GM12878 (cell line): ENCODE results near the gene THSD4. TPM values are rescaled to one million over a fixed set of nuclear protein-coding genes. Genes with fewer than 3 reads are reported as not detected.
"Not testable (repeated sequence)": the region's sequence is repeated elsewhere in the genome, so short reads cannot be mapped to it uniquely, and the experiment has no call there.

Experiments used
- ATAC-seq: fragments of 200-7000 bp; cut with Tn5 transposase; 3 replicates; pipeline ENCODE4 v1.9.1; 2020; ENCODE audit warnings: mild to moderate bottlenecking, moderate library complexity
- BruUV-seq: library from RNA; stranded (reverse); fragments of 400-500 nt; replicated peaks from 2 replicates; lab custom pipeline; 2021; lab: Mats Ljungman, UMichigan
- CTCF ChIA-PET: fragments of 300-600 bp; sonication (Branson Sonifier 250); formaldehyde crosslinking; extraction: SDS; loops from one replicate; lab custom pipeline; 2021; ENCODE audit warnings: inconsistent platforms; lab: Yijun Ruan, JAX
- POLR2A ChIA-PET: fragments of 350-600 bp; formaldehyde crosslinking; extraction: SDS; loops from one replicate; lab custom pipeline; 2021; ENCODE audit warnings: inconsistent platforms; lab: Charles Lee
- RAD21 ChIA-PET: fragments of 300-600 bp; sonication (Branson Sonifier 250); formaldehyde crosslinking; loops from one replicate; lab custom pipeline; 2023; ENCODE audit warnings: antibody characterized with exemption; ENCODE audit not compliant: unreplicated experiment; lab: Charles Lee
- SMC1A ChIA-PET: fragments of 300-600 bp; sonication (Branson Sonifier 250); formaldehyde crosslinking; loops from one replicate; lab custom pipeline; 2023; ENCODE audit not compliant: unreplicated experiment, uncharacterized antibody; lab: Charles Lee
- DNase-seq: peaks from one replicate; pipeline ENCODE4 v3.0.0-alpha.2; 2011; ENCODE audit warnings: low read depth, low spot score
- FAIRE-seq: peaks from 3 replicates; lab custom pipeline; 2011; peaks lifted over from hg19 to GRCh38; lab: Jason Lieb, UNC
- H2AFZ ChIP-seq: 2 replicates; pipeline ENCODE4 v1.6.0; 2011; ENCODE audit warnings: low read depth, low read length, control low read depth; ENCODE audit not compliant: control insufficient read depth
- H3K27ac ChIP-seq: 2 replicates; pipeline ENCODE4 v1.5.1; 2011; ENCODE audit warnings: control low read depth; ENCODE audit not compliant: control insufficient read depth, insufficient read depth
- H3K27me3 ChIP-seq, 2 experiments: replicated peaks in 1 of 2; 2 replicates each; pipeline versions ENCODE4 v1.6.0 to v1.6.1; 2011; ENCODE audit warnings: low read length in 1 of 2; ENCODE audit not compliant: control insufficient read depth in 2 of 2, insufficient read depth in 2 of 2
- H3K36me3 ChIP-seq, 2 experiments: 2 replicates each; pipeline ENCODE4 v1.5.1; 2011; ENCODE audit warnings: low read length in 1 of 2; ENCODE audit not compliant: control insufficient read depth in 2 of 2, insufficient read depth in 2 of 2
- H3K4me1 ChIP-seq: 2 replicates; pipeline ENCODE4 v1.6.1; 2011; ENCODE audit warnings: mild to moderate bottlenecking, low read length, moderate library complexity, mixed read lengths; ENCODE audit not compliant: control insufficient read depth, insufficient read depth
- H3K4me2 ChIP-seq: 2 replicates; pipeline ENCODE4 v1.6.0; 2011; ENCODE audit warnings: control low read depth; ENCODE audit not compliant: control insufficient read depth, insufficient read depth
- H3K4me3 ChIP-seq: fragments of 200-600 bp; sonication (generic); 2 replicates; pipeline ENCODE4 v1.5.1; 2016
- H3K79me2 ChIP-seq: 2 replicates; pipeline ENCODE4 v1.6.0; 2011; ENCODE audit warnings: low read length; ENCODE audit not compliant: control insufficient read depth, insufficient read depth
- H3K9ac ChIP-seq: 2 replicates; pipeline ENCODE4 v1.8.0; 2011; ENCODE audit warnings: low read length, control low read depth, mixed read lengths; ENCODE audit not compliant: control insufficient read depth, insufficient read depth
- H3K9me3 ChIP-seq: replicated peaks from 3 replicates; pipeline ENCODE4 v1.5.1; 2011; ENCODE audit warnings: mild to moderate bottlenecking, low read length; ENCODE audit not compliant: control insufficient read depth, insufficient read depth
- H4K20me1 ChIP-seq: 2 replicates; pipeline ENCODE4 v1.6.0; 2011; ENCODE audit not compliant: control insufficient read depth, insufficient read depth
- CTCF ChIP-seq, 3 experiments: IDR thresholded peaks in 2 of 3; conservative IDR thresholded peaks in 1 of 3; 2 replicates each; pipeline ENCODE4 v1.5.1; 2011; ENCODE audit warnings: low read depth in 3 of 3, low read length in 3 of 3, mild to moderate bottlenecking in 3 of 3, control low read depth in 2 of 3, moderate library complexity in 2 of 3, inconsistent platforms in 1 of 3, mixed read lengths in 1 of 3; ENCODE audit not compliant: control insufficient read depth in 2 of 3, insufficient read depth in 1 of 3; ENCODE audit errors: extremely low read depth in 1 of 3
- JUND ChIP-seq: IDR thresholded peaks from 2 replicates; pipeline ENCODE4 v1.6.1; 2012; ENCODE audit warnings: low read depth, mild to moderate bottlenecking, low read length, improper control_type of control experiment, moderate library complexity
- MLLT1 ChIP-seq: fragments of 450-650 bp; IDR thresholded peaks from 2 replicates; pipeline ENCODE4 v1.6.1; 2016; ENCODE audit warnings: mild to moderate bottlenecking
- STAT1 ChIP-seq: fragments of 450-650 bp; conservative IDR thresholded peaks from 2 replicates; pipeline ENCODE4 v1.6.1; 2014; ENCODE audit warnings: antibody characterized with exemption, mild to moderate bottlenecking
- ZNF24 ChIP-seq: fragments of 450-650 bp; IDR thresholded peaks from 2 replicates; pipeline ENCODE4 v1.6.1; 2017; ENCODE audit warnings: antibody characterized with exemption, mild to moderate bottlenecking
- WGBS: methylation state at CpG from one replicate; pipeline ENCODE4 v1.1.6; 2016; ENCODE audit warnings: low lambda C conversion rate; ENCODE audit not compliant: insufficient replicate concordance, insufficient coverage; ENCODE audit errors: missing lambda C conversion rate; 5-methylcytosine and 5-hydroxymethylcytosine counted together
- in situ Hi-C: fragments of 300-500 bp; cut with MboI; formaldehyde crosslinking; loops from 9 replicates; pipeline ENCODE4 v1.14.3; 2018; ENCODE audit warnings: mixed read lengths
- intact Hi-C: fragments of 100-400 bp; cut with micrococcal nuclease; formaldehyde crosslinking; loops from one replicate; pipeline ENCODE4 v1.14.2; 2022; ENCODE audit not compliant: unreplicated experiment
- polyA plus RNA-seq, 11 experiments: library from polyadenylated mRNA; depleted of rRNA in 4 of 11; unstranded in 6 of 11; stranded (reverse) in 5 of 11; fragments of >200 nt; fragmentation: Nextera tagmentation in 4 of 11; fragmentation: Illumina TruSeq in 1 of 11; extraction: Ambion mirVana in 4 of 11; extraction: Trizol in 1 of 11; gene quantifications; 1 replicate in 1 of 11; 2 replicates in 10 of 11; pipeline versions ENCODE4 v1.2.1 to v1.2.3, GENCODE V29; 2011 to 2016; ENCODE audit warnings: inconsistent platforms in 2 of 11, missing spikeins in 2 of 11, low read depth in 1 of 11
- total RNA-seq, 4 experiments: library from RNA; depleted of rRNA in 3 of 4; stranded (reverse); fragments of >200 nt in 3 of 4; fragmentation: Illumina TruSeq in 1 of 4; extraction: Trizol in 1 of 4; gene quantifications; 2 replicates each; pipeline versions ENCODE4 v1.2.1 to v1.2.3, GENCODE V29; 2013 to 2021

Gene THSD4
- total and polyA plus RNA-seq, 10 of the 15 experiments (the other 5 are each of a cell fraction or from before 2014, with no cell fraction given) = 0.04 to 0.13 (median 0.05) TPM; not detected in 7

- no peaks in the 10 kb centered on the region for H3K36me3 ChIP-seq
- no peaks in the 10 kb centered on the region for H3K9me3 ChIP-seq
- H3K27me3 ChIP-seq = no peaks in the 10 kb centered on the region; a peak in 2 of 4 replicates
- H3K4me2 ChIP-seq = no peak overlapping the region
- peak; percentile 63; the same call in 2 of the 3 replicates for ATAC-seq
- ChIA-PET SMC1A (no interaction called here), POLR2A (no interaction called here), RAD21 (no interaction called here), CTCF (no interaction called here)
- in situ Hi-C loops (no loop called here), intact Hi-C loops (no loop called here)
- no peak for DNase-seq
- no peak overlapping the region for H3K27ac ChIP-seq
- TF ChIP-seq STAT1 = no peak
- peak in 2 of 3 experiments; percentile 20 to 36; a peak in 2 of 6 replicates for TF ChIP-seq CTCF (IDR thresholded peaks at IDR 0.05 in 2 of 3, conservative IDR thresholded peaks at IDR 0.05 in 1 of 3; ENCODE audit: control insufficient read depth in 2 of 3, extremely low read depth in 1 of 3, insufficient read depth in 1 of 3, low read depth in 3 of 3, low read length in 3 of 3)
- no peak overlapping the region for H3K9ac ChIP-seq
- H2AFZ ChIP-seq = no peak overlapping the region
- 36% methylated on average over 14 of the region's 14 CpGs for WGBS
- no peaks in the 10 kb centered on the region for H3K79me2 ChIP-seq
- no TSS peak for BruUV-seq
- no peak overlapping the region for H3K4me3 ChIP-seq
- no peaks in the 10 kb centered on the region for H3K4me1 ChIP-seq
- no peak for FAIRE-seq
- H4K20me1 ChIP-seq = no peaks in the 10 kb centered on the region
Measured at GRCh38 chr15:71125831-71126450, 10.7 kb downstream of the THSD4 start.

GRCh38 chr15:71127083-71127482 lies 11.8 kb downstream of the THSD4 start:
- Histone ChIP-seq H2AFZ (no peak overlapping the region), H3K9me3 (no peaks in the 10 kb centered on the region), H3K4me1 (no peaks in the 10 kb centered on the region), H3K9ac (no peak overlapping the region), H3K27ac (no peak overlapping the region), H4K20me1 (no peaks in the 10 kb centered on the region), H3K4me3 (no peak overlapping the region), H3K36me3 (no peaks in the 10 kb centered on the region), H3K27me3 (no peaks in the 10 kb centered on the region; a peak in 2 of 4 replicates), H3K79me2 (no peaks in the 10 kb centered on the region), H3K4me2 (no peak overlapping the region)
- intact Hi-C loops (no loop called here), in situ Hi-C loops (no loop called here)
- DNase-seq = no peak
- no peak for TF ChIP-seq JUND
- no peak for TF ChIP-seq MLLT1
- no peak for TF ChIP-seq ZNF24
- FAIRE-seq = no peak
- POLR2A ChIA-PET = no interaction called here
- SMC1A ChIA-PET = no interaction called here
- no peak for ATAC-seq
- no TSS peak for BruUV-seq
- RAD21 ChIA-PET = no interaction called here
- CTCF ChIA-PET = no interaction called here

- CTCF ChIA-PET, RAD21 ChIA-PET, H3K4me3 ChIP-seq, H3K27me3 ChIP-seq, H3K27ac ChIP-seq, SMC1A ChIA-PET, H4K20me1 ChIP-seq, H3K4me1 ChIP-seq, H3K36me3 ChIP-seq, H3K4me2 ChIP-seq, DNase-seq, intact Hi-C loops, ATAC-seq, H3K9ac ChIP-seq, H3K9me3 ChIP-seq, FAIRE-seq, in situ Hi-C loops, BruUV-seq, H3K79me2 ChIP-seq, POLR2A ChIA-PET, H2AFZ ChIP-seq: not testable (repeated sequence)
- 0% methylated on average over 6 of the region's 6 CpGs for WGBS
Measured at GRCh38 chr15:71128159-71128558, 12.9 kb downstream of the THSD4 start.
